GM23248 (cell line): ENCODE data around the gene SRRM1.

Experiments used
- EZH2 ChIP-seq: fragments of 200-600 bp; sonication (generic); IDR thresholded peaks from 2 replicates; pipeline ENCODE4 v1.6.1; 2018; ENCODE audit warnings: antibody characterized with exemption, mild to moderate bottlenecking; ENCODE audit not compliant: insufficient read depth, poor library complexity, severe bottlenecking
- EZH2phosphoT487 ChIP-seq: fragments of 200-600 bp; sonication (generic); IDR thresholded peaks from 2 replicates; pipeline ENCODE4 v1.6.1; 2018; ENCODE audit warnings: antibody characterized with exemption, moderate library complexity, mild to moderate bottlenecking, low read depth; ENCODE audit not compliant: insufficient read depth

- TF ChIP-seq EZH2 (no peak), EZH2phosphoT487 (no peak)
Observed at GRCh38 chr1:24664507-24665033, 21.5 kb downstream of the SRRM1 start.
